NCI-H1694 treated with DMSO at 0.1 percent for 48 hours (cell line): ENCODE measurements around the gene SLFN12L.

ENCODE experiments used
- DNase-seq: peaks from one replicate; lab custom pipeline; 2025; lab: John Stamatoyannopoulos, UW

The SLFN12L gene

DNA sequence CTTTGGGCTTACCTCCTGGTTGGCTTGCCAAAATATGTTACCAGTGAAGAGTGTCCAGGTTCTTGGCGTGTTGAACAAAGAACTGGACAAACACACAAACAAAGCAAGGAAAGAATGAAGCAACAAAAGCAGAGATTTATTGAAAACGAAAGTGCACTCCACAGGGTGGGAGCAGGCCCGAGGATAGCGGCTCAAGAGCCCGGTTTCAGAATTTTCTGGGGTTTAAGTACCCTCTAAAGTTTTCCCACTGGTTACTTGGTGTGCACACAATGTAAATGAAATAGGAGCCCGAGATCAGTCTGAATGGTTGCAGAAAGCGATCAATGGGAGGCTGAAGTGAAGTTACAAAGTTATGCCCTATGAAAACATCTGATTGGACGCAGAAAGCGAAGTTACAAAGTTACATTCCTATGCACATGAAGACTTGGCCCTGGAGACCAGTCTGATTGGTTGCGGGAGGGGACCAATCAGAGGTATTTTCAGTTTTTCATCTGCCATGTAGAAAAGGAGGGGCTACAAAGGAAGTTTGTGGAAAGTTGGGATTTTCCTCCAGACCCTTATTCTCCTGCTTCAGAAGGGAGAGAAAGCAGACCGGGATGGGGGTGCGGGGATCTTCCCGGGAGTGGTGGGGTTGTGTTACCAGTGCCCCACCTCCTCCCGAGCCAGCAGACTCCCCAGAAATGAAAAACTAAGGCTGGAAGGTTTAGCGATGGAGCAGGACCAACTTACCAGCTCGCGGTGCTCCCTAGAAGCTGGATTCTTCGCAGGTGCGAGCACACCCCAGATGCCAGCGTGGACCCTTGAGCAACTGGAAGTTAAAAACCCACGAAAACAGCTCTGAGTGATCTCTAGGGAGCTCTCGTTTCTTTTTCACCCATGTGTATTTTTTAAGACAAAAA is 105.1 kb downstream of the SLFN12L start, which contains the start of gene SLFN12:
SLFN12 (minus strand) TSS at position 325 of the 899 bp plus-strand sequence. CDS start 9,472 bp downstream, outside the sequence.
- no peak for DNase-seq

- DNase-seq = no peak
These were observed 107.8 kb downstream of the SLFN12L start for GRCh38 chr17:35429702-35430101.

DNA sequence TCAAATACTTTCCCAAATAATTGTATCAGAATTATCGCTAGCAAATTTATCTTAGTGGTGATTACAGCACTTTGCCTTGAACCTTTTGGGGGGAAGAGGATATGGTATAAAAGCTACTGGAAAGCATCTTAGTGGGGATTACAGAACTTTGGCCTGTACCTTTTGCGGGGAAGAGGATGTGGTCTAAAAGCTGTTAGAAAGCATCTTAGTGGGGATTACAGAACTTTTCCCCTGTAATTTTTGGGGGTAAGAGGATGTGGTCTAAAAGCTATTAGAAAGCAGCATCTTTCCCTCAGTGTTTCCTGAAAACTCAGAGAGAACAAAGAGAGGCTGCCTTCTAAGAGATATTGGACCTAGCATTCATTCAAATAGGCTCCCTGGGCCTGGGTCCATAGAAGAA is 109.2 kb downstream of the SLFN12L start:
- no peak for DNase-seq

GRCh38 chr17:35423761-35424160 is 113.7 kb downstream of the SLFN12L start:
- DNase-seq = no peak
